NT2/D1 (cell line): ENCODE data around the gene MACF1.

Experiments used
- DNase-seq: peaks from one replicate; pipeline ENCODE4 v3.0.0-alpha.2; 2011; ENCODE audit warnings: low read depth, low spot score
- H3K27me3 ChIP-seq: 2 replicates; pipeline ENCODE4 v1.6.0; 2011; ENCODE audit warnings: mild to moderate bottlenecking; ENCODE audit not compliant: insufficient read length, insufficient read depth
- H3K36me3 ChIP-seq: 2 replicates; pipeline ENCODE4 v1.6.1; 2011; ENCODE audit warnings: mild to moderate bottlenecking, low read length, mixed read lengths; ENCODE audit not compliant: insufficient read depth, insufficient read length
- H3K4me1 ChIP-seq: 2 replicates; pipeline ENCODE4 v1.5.1; 2011; ENCODE audit not compliant: insufficient read depth, insufficient read length
- H3K4me3 ChIP-seq: 2 replicates; pipeline ENCODE4 v1.5.1; 2011; ENCODE audit warnings: low read depth; ENCODE audit not compliant: insufficient read length
- H3K9ac ChIP-seq: 2 replicates; pipeline ENCODE4 v1.6.0; 2011; ENCODE audit warnings: low read depth; ENCODE audit not compliant: insufficient read length
- H3K9me3 ChIP-seq: 2 replicates; pipeline ENCODE4 v1.5.1; 2011; ENCODE audit warnings: mild to moderate bottlenecking, low read length; ENCODE audit not compliant: insufficient read depth
- SUZ12 ChIP-seq: IDR thresholded peaks from 2 replicates; pipeline ENCODE4 v1.6.1; 2011; ENCODE audit not compliant: insufficient read length, insufficient read depth; ENCODE audit errors: extremely low read depth
- YY1 ChIP-seq: IDR thresholded peaks from 2 replicates; pipeline ENCODE4 v1.6.1; 2011; ENCODE audit not compliant: insufficient read length, insufficient read depth
- ZNF274 ChIP-seq: IDR thresholded peaks from 2 replicates; pipeline ENCODE4 v1.6.1; 2011; ENCODE audit warnings: mild to moderate bottlenecking, low read depth, low read length

The MACF1 gene

GRCh38 chr1:39238476-39238875 is 34.0 kb downstream of the MACF1 start:
- no peak overlapping the region for H3K9ac ChIP-seq
- no peak for DNase-seq
- H3K9me3 ChIP-seq, result peaks cover 9% of the 10 kb centered on the region; the same call in 1 of the 2 replicates
- peaks cover 32% of the 10 kb centered on the region for H3K36me3 ChIP-seq
- no peak overlapping the region for H3K4me3 ChIP-seq
- TF ChIP-seq ZNF274, result no peak
- no peak for TF ChIP-seq YY1
- TF ChIP-seq SUZ12, result no peak
- H3K4me1 ChIP-seq, result no peaks in the 10 kb centered on the region
- H3K27me3 ChIP-seq, result no peaks in the 10 kb centered on the region

- no peak for DNase-seq
- no peaks in the 10 kb centered on the region for H3K27me3 ChIP-seq
- no peaks in the 10 kb centered on the region for H3K4me1 ChIP-seq
- H3K4me3 ChIP-seq, result no peak overlapping the region
- peaks cover 31% of the 10 kb centered on the region for H3K36me3 ChIP-seq
- TF ChIP-seq ZNF274, result no peak
- no peak for TF ChIP-seq YY1
- no peak for TF ChIP-seq SUZ12
- peaks cover 9% of the 10 kb centered on the region; the same call in 1 of the 2 replicates for H3K9me3 ChIP-seq
- H3K9ac ChIP-seq, result no peak overlapping the region
Observed at GRCh38 chr1:39239968-39240367, 35.5 kb downstream of the MACF1 start.

GRCh38 chr1:39243302-39243701 is 38.8 kb downstream of the MACF1 start:
- H3K36me3 ChIP-seq, result peaks cover 12% of the 10 kb centered on the region

GRCh38 chr1:39250460-39251240 is 46.2 kb downstream of the MACF1 start:
- no peak for DNase-seq
- H3K36me3 ChIP-seq, result peaks cover 49% of the 10 kb centered on the region

More at GRCh38 chr1:39243302-39243701, 38.8 kb downstream of the MACF1 start:
- TF ChIP-seq SUZ12 (no peak), ZNF274 (no peak), YY1 (no peak)
- Histone ChIP-seq H3K9ac (no peak overlapping the region), H3K4me3 (no peak overlapping the region), H3K4me1 (no peaks in the 10 kb centered on the region), H3K9me3 (no peaks in the 10 kb centered on the region), H3K27me3 (no peaks in the 10 kb centered on the region)
- DNase-seq, result no peak

GRCh38 chr1:39255222-39255621 is 50.7 kb downstream of the MACF1 start:
- Histone ChIP-seq H3K9me3 (no peaks in the 10 kb centered on the region), H3K9ac (no peak overlapping the region), H3K4me3 (no peak overlapping the region), H3K36me3 (peaks cover 74% of the 10 kb centered on the region), H3K4me1 (no peaks in the 10 kb centered on the region), H3K27me3 (no peaks in the 10 kb centered on the region)
- TF ChIP-seq SUZ12 (no peak), YY1 (no peak), ZNF274 (no peak)
- DNase-seq, result no peak

More at GRCh38 chr1:39250460-39251240, 46.2 kb downstream of the MACF1 start:
- Histone ChIP-seq H3K9me3 (no peaks in the 10 kb centered on the region), H3K4me1 (no peaks in the 10 kb centered on the region), H3K4me3 (no peak overlapping the region), H3K9ac (no peak overlapping the region), H3K27me3 (no peaks in the 10 kb centered on the region)
- TF ChIP-seq YY1 (no peak), SUZ12 (no peak), ZNF274 (no peak)

GRCh38 chr1:39258146-39258924 is 53.8 kb downstream of the MACF1 start:
- peak overlapping the region; percentile 44 for H3K9ac ChIP-seq
- no peaks in the 10 kb centered on the region for H3K9me3 ChIP-seq
- TF ChIP-seq YY1, result no peak
- no peak for TF ChIP-seq ZNF274
- no peak for TF ChIP-seq SUZ12
- DNase-seq, result peak; percentile 81
- no peak overlapping the region for H3K4me3 ChIP-seq
- H3K4me1 ChIP-seq, result no peaks in the 10 kb centered on the region
- no peaks in the 10 kb centered on the region for H3K27me3 ChIP-seq
- peaks cover 62% of the 10 kb centered on the region for H3K36me3 ChIP-seq

- no peak overlapping the region for H3K4me3 ChIP-seq
- no peaks in the 10 kb centered on the region for H3K27me3 ChIP-seq
- TF ChIP-seq ZNF274, result no peak
- TF ChIP-seq YY1, result no peak
- TF ChIP-seq SUZ12, result no peak
- H3K36me3 ChIP-seq, result peaks cover 58% of the 10 kb centered on the region
- no peaks in the 10 kb centered on the region for H3K9me3 ChIP-seq
- no peak for DNase-seq
- no peaks in the 10 kb centered on the region for H3K4me1 ChIP-seq
- H3K9ac ChIP-seq, result peak overlapping the region; percentile 44
Observed at GRCh38 chr1:39258925-39259244, 54.4 kb downstream of the MACF1 start.
